ENCODE results near the gene ACBD4. TPM values are rescaled to one million over a fixed set of nuclear protein-coding genes. Genes with fewer than 3 reads are reported as not detected.

ACBD4 gene
- total RNA-seq, 1 donor from 2014 or later = 11.3 TPM

DNA sequence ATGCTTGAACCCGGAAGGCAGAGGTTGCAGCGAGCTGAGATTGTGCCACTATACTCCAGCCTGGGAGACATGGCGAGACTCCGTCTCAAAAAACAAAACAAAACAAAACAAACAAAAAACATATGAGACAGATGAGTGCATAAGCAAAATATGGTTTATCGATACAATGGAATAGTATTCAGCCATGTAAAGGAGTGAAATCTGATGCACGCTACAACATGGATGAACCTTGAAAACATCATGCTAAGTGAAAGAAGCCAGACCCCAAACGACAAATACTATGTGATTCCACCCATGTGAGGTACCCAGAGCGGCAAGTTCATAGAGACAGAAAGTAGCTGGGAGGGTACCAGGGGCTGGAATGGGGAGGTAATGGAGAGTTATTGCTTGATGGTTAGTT, 10.0 kb upstream of the ACBD4 start:
- no peak for TF ChIP-seq CTCF (conservative IDR thresholded peaks at IDR 0.05; ENCODE audit: low read depth, low read length)

DNA sequence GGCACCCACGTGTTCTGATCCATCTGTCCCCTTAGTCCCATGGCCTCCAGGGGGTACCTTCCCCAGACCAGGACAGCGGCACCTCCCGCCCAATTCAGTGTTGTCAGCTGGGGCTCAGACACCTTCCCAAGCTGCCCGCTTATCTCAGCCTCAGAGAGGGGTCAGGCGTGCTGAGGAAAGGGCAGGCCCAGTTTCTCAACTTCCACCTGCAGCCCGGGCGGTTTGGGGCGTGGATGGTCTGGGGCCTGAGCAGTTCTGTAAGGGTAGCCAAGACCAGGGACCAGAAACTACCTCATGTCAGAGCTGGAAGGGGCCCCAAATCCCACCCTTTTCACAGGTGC, 8.3 kb upstream of the ACBD4 start:
- no peak for DNase-seq (ENCODE audit: low read depth)
- no peak for TF ChIP-seq CTCF (conservative IDR thresholded peaks at IDR 0.05; ENCODE audit: low read depth, low read length)
- H3K4me3 ChIP-seq (ENCODE audit: low read depth, low read length) = no peak overlapping the region

More for the DNA sequence above, 10.0 kb upstream of the ACBD4 start:
- no peak overlapping the region for H3K4me3 ChIP-seq (ENCODE audit: low read depth, low read length)
- DNase-seq (ENCODE audit: low read depth) = no peak

DNA sequence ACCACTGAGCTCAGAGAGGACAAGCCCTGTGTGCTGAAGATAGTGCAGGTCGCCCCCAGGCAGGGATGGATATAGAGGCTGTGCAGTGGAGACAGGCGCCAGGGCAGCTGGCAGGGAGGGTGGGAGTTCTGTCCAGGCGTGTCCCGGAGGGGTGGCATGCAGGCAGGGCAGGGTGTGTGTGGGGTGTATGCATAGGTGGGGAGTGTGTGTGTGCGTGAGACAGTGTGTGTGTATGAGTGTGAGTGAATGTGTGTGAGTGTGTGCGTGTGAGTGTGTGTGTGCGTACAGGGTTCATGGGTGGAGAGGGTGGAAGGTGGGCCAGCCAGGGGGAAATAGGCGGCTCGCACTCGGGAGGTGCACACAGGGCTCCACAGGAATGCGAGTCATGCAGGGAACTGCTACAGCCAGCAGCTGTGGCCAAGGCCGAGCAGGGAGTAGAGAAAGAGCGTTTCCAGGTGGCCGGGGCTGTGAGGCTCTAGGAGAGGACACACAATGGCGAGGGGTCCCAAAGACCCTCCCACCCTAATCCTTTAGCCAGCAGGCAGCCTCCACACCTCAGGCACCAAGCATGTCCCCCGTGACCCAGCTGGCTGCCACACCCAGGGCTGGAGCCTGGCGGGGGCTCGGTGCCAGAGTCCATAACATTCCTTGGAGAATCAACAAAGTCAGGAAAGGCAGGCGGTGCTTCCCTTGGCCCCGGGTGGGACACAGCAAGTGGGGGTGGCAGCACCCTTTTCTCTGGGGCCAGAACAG, 7.8 kb upstream of the ACBD4 start:
- DNase-seq (ENCODE audit: low read depth) = no peak
- TF ChIP-seq CTCF (conservative IDR thresholded peaks at IDR 0.05; ENCODE audit: low read depth, low read length) = no peak
- no peak overlapping the region for H3K4me3 ChIP-seq (ENCODE audit: low read depth, low read length)

DNA sequence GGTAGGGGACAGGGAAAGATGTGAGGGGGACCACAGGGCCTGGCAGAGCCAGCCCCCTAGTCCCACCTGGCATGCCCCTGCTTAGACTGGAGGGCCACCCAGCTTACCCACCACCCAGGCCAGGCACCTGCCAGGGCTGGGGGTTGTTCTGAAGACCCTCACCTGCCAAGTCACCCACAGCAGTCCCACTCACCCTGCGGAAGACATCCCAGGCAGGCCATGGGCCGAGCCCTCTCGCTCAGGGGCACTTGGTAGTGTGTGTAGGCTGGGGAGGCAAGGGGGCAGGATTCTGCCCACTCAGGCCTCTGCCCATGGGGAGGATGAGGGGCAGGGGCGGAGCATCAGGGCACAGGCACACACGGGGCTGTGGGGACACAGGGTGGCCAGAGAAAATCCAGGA, 7.2 kb upstream of the ACBD4 start:
- no peak for TF ChIP-seq CTCF (conservative IDR thresholded peaks at IDR 0.05; ENCODE audit: low read depth, low read length)

DNA sequence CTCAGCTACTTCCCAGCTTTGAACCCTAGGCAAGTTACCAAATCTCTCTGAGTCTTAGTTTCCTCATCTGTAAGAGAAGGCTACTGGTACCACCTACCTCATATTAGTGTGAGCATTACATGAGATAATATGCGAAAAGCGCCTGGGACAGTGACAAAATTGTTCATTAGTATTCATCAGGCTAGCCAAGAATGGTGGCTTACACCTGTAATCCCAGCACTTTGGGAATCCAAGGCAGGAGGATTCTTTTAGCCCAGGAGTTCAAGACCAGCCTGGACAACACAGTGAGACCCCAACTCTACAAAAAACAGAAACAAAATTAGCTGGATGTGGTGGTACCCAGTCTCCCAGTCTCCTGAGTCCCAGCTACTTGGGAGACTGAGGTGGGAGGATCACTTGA, 6.5 kb upstream of the ACBD4 start:
- no peak for TF ChIP-seq CTCF (conservative IDR thresholded peaks at IDR 0.05; ENCODE audit: low read depth, low read length)
- no peak overlapping the region for H3K4me3 ChIP-seq (ENCODE audit: low read depth, low read length)
- DNase-seq (ENCODE audit: low read depth) = no peak

More for the DNA sequence above, 7.2 kb upstream of the ACBD4 start:
- no peak overlapping the region for H3K4me3 ChIP-seq (ENCODE audit: low read depth, low read length)
- no peak for DNase-seq (ENCODE audit: low read depth)

DNA sequence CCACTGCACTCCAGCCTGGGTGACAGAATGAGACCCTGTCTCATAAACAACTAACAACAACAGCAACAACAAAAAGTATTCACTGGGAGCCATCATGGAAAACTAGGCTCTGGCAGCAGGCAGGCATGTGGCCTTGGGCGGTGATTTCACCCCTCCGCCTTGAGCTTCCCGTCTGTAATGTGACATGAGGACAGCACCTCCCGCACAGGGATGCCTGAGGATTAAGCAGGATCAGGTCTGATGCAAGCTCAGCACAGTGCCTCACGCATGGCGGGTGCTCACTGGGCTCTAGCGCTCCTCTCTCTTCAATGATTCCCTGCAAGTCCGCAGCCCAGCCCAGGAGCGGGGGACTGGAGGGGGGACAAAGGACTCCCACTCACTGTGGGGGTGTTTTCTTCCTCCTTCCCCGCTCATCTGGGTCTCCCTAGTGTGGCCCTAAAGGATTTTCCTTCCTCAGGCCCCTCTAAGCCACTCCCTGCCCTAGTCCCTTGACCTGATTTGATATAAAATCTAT, 6.0 kb upstream of the ACBD4 start:
- no peak overlapping the region for H3K4me3 ChIP-seq (ENCODE audit: low read depth, low read length)

More for the DNA sequence above, 6.0 kb upstream of the ACBD4 start:
- no peak for DNase-seq (ENCODE audit: low read depth)
- no peak for TF ChIP-seq CTCF (conservative IDR thresholded peaks at IDR 0.05; ENCODE audit: low read depth, low read length)

Data from epithelial cell of proximal tubule (primary cell).